Stimulated activated CD8-positive, alpha-beta memory T cell treated with anti-CD3 and anti-CD28 coated beads, Interleukin-4, amount 100 ng/mL, for 48 hours (primary cell): ENCODE data around the gene TOR1A.
A peak's percentile ranks its signal among the peaks of the same experiment; 100 is the strongest.
"Not testable (repeated sequence)": the region's sequence is repeated elsewhere in the genome, so short reads cannot be mapped to it uniquely, and the experiment has no call there.

Experiments used
- DNase-seq: peaks from one replicate; pipeline ENCODE4 v3.0.0-alpha.2; 2020

Gene TOR1A

DNA sequence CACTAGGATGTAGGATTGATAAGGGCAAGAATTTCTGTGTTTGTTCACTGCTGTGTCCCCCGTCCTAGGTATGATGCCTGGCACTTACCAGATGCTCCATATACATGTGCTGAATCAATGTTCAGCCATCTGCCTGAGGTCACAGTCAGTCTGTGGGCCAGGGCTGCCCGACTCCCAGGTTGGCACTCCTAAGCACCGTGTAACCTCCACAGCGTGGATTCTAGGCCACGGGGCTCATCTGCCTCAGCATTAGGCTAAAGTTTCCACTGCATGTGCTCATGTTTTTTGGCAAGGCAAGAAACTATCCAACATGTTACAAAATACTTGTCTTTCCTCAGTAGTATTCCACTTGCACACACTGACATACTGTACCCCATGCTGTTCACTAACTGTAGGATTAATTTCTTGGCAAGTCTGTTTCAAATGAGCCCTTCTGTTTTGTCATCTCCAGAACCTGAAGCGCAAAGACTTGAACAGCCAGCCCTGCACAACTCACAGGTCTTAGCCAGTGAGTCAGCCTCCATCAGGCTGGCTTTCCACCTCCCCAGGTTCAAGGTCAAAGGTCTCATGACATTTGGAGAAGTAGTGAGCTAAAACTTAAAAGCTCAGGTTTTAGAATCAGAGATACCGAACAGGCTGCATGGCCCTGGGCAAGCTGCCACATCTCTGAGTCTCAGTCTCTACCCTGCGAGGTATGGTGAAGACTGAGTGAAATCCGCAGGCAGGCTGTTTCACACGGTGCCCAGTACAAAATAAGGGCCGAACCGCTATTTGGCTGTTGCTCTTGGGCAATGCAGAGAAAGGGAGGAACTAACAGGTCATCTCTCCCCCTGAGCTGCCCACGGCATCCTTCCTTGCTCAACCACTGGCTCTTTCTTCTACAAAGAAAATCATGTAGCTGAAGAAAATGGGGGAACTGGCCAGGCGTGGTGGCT, 7.2 kb downstream of the TOR1A start:
- DNase-seq, result no peak

DNA sequence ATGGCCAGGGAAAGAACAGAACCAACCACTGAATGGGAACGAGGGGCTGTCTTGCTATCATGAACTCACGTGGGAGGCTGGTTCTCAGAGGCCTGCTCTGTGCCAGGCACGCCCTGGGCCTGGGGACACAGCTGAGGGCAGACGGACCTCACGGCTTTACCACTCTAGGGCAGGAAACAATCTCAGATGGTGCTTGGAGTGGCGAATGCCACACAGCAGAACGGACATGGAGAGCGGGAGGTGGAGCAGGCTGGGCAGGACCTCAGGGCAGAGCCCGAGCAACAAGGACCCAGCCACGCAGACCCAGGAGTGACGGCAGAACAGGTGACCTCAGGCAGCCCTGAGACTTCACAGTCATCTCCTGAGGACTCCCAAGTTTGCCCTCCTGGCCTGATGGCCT, 8.7 kb downstream of the TOR1A start:
- no peak for DNase-seq

DNA sequence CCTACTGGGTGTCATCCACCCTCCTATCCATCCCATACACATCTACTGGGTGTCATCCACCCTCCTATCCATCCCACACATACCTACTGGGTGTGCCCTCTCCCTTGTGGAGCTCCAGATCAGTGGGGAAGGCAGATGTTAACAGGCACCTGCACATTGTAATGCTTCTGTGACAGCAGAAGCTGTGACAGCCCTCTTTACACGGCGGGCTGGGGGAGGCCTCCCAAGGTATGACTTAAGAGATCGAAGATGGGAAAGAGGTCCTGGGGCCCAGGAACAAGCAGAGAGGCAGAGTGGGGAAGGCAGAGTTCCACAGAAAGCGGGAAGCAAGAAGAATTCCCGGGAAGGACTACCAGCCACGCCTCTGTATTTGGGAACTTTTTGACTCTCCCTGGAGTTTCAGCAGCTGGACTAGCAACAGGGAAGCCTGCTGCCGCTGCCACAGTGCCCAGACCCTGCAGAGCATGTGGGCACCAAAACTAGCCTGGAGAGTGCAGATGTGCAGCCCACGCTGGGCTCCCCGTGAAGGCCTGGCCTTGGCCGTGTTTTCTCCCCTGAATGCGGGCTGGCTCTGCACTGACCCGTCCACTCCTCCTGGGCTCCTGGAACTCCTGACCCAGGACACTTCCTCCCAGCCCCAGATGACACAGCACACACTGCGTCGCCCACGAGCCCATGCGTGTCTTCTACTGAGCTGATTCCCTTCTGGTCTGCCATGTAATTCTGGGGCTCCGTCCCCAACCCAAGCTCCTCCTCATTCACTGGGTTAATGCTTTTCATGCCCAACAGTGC, 9.3 kb downstream of the TOR1A start:
- DNase-seq, result no peak

DNA sequence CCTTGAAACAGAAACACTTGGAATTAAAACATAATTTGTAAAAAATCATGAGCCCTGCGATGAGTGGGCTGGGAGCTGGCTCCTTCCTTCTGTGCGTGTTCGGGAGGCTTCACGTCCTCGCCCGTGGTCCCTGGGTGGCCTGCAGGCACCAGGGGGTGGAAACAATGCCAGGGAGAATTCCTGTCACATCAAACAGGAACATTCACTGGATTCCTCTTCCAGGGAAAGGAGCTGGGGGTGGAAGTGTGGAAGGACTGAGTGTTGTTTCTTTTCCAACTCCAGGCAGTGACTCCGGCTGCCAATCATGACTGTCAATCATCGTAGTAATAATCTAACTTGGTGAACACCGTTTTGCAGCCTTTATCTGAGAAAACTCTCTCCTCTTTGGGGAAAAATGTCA, 10.3 kb downstream of the TOR1A start:
- DNase-seq, result no peak

DNA sequence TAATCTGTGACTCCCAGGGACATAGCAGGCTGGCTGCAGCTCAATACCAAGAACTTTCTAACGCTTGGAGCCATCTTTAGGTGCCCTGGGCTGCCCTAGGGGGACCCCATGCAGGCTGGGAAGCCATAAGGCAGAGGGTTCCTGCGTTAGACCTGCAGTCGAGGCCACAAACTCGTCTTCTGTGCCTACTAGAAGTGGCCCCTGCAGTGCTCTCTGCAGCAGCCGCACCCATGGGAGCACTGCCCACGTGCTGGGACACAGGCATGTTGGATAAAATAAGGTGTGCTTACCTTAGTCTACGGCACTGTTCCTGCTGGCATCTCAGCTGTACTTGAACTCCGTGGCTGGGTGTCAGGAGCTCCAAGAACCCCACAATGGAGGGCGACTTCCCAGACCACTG, 11.6 kb downstream of the TOR1A start:
- DNase-seq, result no peak

DNA sequence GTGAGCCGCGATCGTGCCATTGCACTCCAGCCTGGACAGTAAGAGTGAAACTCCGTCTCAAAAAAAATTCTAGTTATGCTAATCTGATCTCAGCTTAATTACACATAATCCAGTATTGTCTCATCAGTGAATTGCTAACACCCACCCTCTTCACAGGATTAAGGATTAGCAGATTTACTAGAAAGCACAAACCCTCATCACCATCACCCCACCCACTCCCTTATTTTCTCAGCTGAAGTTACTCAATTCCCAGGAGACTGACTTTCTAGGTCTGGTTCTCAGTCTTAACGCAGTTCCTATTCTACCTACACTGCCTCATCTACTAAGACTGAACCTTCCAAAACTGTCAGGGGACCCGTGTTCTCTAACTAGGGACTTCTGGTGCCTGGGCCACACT, 12.0 kb downstream of the TOR1A start:
- no peak for DNase-seq

DNA sequence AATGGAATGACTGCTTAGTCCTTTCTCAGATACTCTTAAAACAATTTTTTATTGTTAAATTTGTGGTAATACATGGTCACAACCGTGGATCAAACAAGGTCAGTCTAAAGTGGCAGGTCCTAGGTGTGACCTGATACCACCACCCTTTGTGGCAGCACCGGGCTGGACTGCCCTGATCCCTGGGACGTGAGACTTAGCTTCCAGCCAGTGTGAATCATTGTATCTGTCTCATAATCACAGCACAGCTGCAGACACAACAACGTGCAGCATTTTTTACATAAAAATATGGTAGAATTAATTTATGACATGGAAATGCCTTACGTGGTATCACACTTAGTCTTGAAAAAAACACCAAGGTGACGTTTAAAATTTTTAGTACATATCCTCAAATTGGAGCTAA, 13.1 kb downstream of the TOR1A start:
- DNase-seq, result no peak

DNA sequence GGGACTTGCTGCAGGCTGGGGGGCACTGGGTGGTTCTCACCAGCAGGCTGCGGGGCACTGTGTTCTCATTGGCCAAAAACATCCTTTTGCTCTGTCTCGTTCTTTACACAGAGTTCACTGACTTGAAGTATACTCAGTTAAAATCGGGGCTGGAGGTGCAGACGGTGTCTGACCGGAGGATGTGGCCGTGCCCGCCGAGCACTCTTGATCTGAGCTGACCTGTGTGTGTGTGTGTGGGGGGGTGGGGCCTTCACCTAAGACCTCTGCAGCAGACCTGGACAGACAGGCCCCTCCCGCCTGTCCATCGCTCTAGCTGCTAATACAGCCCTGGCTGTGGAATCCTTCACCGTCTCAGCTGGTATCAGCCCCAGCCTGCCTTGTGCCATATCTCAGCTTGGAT, 13.8 kb downstream of the TOR1A start:
- no peak for DNase-seq

DNA sequence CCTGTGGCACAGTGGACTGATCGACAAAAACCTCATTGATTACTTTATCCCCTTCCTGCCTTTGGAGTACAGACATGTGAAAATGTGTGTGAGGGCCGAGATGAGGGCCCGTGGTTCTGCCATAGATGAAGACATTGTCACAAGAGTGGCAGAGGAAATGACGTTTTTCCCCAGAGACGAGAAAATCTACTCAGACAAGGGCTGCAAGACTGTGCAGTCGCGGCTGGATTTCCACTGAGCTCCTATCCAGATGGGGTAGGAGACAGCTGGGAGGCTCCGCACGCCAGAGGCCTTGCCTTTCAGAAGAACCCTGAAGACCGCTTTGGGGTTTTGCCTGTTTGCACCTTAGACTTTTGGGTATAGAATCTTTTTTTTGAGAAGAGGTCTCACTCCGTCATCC, 14.6 kb downstream of the TOR1A start:
- no peak for DNase-seq

DNA sequence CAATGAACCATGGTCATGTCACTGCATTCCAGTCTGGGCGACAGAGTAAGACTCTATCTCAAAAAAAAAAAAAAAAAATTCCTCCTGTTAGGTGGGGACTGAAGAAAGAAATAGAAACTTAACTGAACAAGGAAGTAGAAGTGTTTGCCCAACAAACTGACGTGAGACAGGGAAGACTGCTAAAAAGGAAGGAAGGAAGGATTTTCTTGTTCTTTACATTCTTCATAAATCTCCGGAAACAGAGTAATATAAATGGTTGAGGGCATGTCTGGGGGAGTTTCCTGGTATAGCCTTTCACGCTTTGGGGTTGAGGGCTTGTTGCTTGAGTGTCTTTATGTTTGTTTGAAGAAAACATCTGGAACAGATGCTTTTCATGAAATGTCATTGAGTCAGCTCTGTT, 17.9 kb downstream of the TOR1A start:
- DNase-seq, result no peak

DNA sequence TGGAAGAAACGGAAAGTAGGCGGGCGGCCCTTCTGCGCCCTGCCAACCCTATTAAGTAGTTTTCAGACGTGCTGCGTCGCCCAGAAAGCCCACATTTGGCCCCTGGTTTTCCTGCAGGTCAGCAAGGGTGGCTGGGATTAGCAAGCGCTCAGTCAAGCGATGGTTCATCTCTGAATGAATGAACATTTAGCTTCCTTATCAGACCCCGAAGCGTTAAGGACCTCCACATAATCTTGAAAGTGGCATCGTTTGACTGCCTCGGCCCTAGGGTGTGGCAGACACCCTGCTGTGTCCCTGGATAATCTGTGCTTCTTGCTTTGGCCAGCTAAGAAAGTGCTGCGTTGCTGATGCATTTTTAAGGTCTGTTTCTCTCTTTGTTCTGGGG, 20.3 kb downstream of the TOR1A start:
- DNase-seq, result no peak

DNA sequence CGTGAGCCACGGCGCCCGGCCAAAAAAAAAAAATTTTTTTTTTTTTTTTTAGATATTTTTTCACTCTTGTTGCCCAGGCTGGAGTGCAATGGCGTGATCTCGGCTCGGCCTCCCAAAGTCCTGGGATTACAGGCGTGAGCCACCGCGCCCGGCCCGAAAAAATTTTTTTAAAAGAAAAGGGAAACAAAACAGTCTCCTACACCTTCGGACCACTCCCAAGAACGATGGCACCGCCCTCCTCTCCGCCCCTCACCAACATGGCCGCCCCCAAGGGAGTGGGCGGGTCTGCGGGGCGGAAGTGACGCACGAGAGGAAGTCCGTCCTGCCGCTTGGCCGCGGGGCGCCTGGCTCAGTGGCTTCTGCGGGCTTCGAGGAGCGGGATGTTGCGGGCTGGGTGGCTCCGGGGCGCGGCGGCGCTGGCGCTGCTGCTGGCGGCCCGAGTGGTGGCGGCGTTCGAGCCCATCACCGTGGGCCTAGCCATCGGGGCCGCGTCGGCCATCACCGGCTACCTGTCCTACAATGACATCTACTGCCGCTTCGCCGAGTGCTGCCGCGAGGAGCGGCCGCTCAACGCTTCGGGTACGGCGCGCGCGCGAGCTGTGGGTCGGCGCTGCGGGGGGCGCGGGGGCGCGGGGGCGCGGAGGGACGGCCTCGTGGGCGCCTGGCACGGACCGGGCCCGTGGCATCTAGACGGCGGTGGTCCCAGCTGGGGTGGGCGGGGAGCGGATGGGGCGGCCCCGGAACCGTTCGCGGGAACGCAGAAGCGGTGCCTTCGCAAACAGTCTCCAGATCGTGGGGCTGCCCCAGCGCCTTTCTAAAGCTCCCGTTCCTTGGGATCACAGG, 20.9 kb downstream of the TOR1A start, which contains the start of gene TOR1B:
Gene TOR1B (plus strand): TSS at position 352 of the 843 bp plus-strand sequence. CDS start 29 bp downstream, at position 381.
- DNase-seq, result peak; percentile 97

DNA sequence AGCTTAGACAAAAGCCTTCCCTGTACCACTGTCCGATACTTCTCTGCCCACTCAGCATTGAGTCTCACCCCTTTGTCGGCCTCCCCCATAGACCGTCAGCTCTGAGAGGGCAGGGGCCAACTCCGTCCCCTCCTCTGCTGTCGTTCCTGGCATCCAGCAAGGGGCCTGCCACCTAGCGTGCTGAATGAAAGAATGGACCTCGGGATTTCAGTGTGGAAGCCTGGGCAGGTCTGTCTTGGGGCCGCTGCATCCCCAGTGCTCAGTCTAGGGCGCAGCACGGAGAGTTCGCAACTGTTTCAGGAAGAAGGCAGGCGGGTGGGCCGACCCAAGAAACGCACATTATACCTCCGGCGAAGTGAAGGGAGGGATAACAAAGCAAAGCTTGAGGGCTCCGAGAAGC, 22.4 kb downstream of the TOR1A start:
- DNase-seq, result no peak

DNA sequence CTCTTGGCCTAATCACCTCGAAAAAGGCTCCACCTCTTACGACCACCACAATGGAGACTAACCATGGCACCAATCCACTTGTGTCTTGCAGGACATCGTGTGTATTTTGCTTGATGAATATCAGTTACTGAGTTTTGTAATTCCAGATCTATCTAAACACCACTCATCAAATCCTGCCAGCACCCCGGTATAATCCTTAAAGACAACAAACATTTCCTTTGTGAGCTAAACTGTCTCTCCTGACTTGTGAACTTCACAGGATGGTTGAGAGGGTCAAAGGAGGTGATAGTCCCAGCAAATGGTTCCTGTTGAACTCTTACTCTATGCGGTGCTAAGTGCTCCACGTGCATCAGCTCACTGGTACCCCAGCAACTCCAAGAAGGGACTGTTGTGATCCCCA, 25.0 kb downstream of the TOR1A start:
- no peak for DNase-seq

DNA sequence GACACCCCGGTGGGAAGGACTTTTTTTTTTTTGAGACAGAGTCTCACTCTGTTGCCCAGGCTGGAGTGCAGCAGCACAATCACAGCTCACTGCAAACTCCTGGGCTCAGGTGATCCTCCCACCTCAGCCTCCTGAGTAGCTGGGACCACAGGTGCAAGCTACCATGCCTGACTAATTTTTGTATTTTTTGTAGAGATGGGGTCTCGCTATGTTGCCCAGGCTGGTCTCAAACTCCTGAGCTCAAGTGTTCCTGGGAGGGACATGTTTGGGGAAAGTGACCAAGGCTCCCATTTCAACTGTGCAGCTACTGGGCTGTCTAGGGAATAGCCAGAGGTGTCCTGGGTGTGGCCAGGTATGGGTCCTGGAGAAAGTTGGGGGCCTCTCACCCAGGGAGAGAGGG, 27.9 kb downstream of the TOR1A start:
- DNase-seq, result not testable (repeated sequence)

DNA sequence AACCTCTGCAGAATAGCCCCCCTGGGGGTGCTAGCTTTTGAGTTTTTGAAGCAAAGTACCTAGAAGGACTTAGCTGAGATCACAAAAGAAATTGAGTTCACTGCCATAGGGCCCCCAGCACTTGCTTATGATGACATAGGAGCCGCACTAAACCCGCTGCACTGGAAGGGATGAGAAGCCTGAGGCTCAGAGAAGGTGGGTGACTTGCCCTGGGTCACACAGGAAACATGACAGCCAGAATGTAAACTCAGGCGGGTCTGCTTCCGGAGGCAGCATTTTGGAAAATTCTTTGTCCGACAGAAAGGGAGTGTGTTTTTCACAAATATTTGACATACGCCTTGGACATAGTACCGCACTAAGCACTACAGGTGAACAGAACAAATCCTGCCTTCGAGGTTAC, 29.4 kb downstream of the TOR1A start:
- DNase-seq, result no peak

DNA sequence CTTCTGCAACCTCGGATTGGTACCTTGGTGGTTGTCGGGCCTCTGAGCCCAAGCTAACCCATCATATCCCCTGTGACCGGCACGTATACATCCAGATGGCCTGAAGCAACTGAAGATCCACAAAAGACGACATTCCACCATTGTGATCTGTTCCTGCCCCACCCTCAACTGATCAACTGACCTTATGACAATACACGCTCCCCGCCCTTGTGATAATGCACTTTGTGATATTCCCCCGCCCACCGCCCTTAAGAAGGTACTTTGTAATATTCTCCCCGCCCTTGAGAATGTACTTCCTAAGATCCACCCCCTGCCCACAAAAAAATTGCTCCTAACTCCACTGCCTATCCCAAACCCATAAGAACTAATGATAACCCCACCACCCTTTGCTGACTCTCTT, 37.5 kb downstream of the TOR1A start:
- DNase-seq, result no peak

DNA sequence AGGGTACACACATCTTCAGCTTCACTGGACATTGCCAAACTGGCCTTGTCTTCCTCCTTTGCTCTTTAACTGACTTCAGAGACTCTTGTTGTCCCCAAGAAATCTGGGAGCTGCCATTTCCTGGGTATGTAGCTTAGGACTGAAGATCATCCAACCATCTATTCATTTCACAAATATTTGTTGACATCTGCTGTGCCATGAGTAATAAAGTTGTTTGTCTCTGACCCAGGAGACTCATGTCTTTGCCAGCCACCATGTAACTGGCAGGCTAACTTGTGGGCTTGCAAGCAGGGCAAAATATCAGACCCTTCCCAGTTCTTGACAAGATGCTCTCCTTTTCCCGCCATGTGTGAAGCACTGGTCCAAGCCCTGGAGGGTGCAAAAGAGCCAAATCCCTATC, 38.1 kb downstream of the TOR1A start:
- DNase-seq, result no peak

DNA sequence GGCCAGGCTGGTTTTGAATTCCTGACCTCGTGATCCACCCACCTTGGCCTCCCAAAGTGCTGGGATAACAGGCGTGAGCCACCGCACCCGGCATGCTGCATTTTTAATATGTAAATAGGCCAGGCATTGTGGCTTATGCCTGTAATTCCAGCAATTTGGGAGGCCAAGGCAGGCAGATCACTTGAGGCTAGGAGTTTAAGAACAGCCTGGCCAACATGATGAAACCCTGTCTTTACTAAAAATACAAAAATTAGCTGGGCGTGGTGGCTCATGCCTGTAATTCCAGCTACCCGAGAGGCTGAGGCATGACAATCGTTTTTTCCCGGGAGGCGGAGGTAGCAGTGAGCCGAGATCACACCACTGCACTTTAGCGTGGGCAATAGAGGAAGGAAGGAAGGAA, 39.0 kb downstream of the TOR1A start:
- not testable (repeated sequence) for DNase-seq

DNA sequence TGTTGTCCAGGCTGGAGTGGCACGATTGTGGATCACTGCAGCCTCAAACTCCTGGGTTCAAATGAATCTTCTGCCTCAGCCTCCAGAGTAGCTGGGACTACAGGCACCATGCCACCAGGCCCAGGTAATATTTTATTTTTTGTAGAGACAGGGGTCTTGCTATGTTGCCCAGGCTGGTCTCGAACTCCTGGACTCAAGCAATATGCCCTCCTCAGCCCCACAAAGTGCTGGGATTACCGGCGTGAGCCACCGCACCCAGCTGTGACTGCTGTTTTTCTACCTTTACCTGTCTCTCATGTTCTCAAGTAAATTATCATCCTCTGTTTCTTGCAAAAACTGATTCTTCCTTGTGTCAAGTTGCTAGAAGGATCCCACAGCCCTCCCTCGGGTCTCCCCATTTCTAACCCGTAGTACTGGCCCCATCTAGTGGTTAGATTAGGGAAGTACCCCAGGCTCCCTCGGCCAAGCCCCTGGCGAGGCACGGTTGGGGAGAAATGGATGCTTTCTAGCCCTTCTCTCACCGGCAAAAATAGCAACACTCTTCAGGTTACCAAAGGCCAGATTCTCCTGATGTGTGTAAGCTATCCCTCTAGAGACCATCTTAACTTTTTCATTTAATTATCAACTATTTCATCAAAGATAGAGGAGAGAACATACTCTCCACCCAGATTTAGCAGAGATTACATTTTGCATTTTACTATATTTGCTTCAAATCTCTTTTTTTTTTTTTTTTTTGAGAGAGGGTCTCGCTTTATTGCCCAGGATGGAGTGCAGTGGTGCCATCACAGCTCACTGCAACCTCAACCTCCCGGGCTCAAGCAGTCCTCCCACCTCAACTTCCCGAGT, 40.2 kb downstream of the TOR1A start:
- peak; percentile 86 for DNase-seq

DNA sequence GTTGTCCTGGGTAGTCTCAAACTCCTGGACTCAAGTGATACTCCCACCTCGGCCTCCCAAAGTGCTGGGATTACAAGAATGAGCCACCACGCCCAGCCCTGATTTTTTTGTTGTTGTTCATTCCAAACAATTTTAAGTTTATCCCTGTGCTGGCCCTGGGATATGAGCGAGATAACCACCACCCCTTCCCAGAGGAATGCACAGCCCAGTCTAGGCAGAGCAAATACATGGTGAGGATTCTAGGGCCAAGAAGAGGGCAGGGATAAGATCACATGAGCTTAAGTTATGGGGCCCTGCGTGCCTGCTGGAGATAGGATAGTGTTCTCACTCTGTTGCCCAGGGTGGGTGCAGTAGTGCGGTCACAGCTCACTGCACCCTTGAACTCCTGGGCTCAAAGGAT, 42.0 kb downstream of the TOR1A start:
- no peak for DNase-seq

DNA sequence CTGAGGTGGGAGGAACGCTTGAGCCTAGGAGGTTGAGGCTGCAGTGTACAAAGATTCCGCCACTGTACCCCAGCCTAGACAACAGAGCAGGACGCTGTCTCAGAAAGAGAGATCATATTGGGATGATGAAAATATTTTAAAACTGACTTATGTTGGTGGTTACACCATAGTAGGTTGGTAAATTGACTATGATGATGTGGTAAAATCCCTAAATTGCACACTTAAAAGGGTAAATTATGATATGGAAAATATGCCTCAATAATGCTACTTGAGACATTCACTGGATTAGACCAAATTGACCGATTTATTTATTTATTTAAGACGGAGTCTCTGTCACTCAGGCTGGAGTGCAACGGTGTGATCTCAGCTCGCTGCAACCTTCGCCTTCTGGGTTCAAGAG, 42.8 kb downstream of the TOR1A start:
- DNase-seq, result no peak
